ENCODE measurements around the gene AADACL4.

- no peak for TF ChIP-seq CTCF (IDR thresholded peaks at IDR 0.05)
- TF ChIP-seq EZH2 (IDR thresholded peaks at IDR 0.05; ENCODE audit: borderline replicate concordance, insufficient read depth, low read depth, low read length, poor library complexity, severe bottlenecking) = no peak
These were observed 36.6 kb upstream of the AADACL4 start for GRCh38 chr1:12607263-12607662.

Data from B cell (primary cell).